ENCODE results near the gene IMMP2L. TPM values are rescaled to one million over a fixed set of nuclear protein-coding genes. Genes with fewer than 3 reads are reported as not detected.

IMMP2L gene
- total RNA-seq, 1 donor from 2014 or later = 19.0 TPM

DNA sequence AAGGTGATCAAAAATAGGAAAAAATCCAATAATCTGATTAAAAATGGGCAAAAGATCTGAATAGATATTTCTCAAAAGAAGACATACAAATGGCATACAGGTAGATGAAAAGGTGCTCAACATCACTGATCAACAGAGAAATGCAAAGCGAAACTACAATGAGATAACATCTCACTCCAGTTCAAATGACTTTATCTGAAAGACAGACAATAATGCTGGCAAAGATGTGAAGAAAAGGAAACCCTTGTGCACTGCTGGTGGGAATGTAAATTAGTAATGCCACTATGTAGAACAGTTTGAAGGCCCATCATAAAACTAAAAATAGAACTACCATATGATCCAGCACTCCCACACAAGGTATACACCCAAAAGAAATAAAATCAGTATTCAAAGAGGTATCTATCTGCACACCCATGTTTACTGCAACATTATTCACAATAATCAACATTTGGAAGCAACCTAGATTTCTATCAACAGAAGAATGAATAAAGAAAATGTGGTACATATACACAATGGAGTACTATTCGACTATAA is 386.3 kb downstream of the IMMP2L start:
- FAIRE-seq (no peak), DNase-seq (ENCODE audit: low read depth) (no peak)
- no peaks in the 10 kb centered on the region for H3K27me3 ChIP-seq (ENCODE audit: control insufficient read depth, insufficient read depth, low read length)
- H3K4me3 ChIP-seq (ENCODE audit: low read depth, low read length) = no peak overlapping the region
- H3K36me3 ChIP-seq (ENCODE audit: control insufficient read depth, insufficient read depth, low read length) = no peaks in the 10 kb centered on the region
- TF ChIP-seq CTCF (IDR thresholded peaks at IDR 0.05; ENCODE audit: insufficient read depth, low read length, severe bottlenecking) = no peak

DNA sequence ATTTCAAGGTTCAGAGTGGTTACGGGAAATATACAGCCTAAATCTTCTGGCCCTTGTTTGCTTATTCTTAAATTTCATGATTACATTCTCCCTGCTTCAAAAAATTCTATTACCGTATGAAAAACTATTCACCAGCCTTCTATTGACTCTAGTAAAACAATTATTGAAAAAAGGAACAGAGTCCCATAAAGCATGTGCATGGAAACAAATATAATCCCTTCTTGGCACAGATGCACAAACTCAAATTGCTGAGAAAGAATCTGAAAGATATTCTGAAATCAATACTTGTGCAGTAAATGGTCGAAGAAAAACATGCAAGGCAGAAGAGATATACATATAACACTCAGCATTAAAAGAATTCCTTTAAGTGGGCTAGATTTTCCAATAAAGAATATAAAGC is 387.8 kb downstream of the IMMP2L start:
- DNase-seq (ENCODE audit: low read depth) (no peak), FAIRE-seq (no peak)
- Histone ChIP-seq H3K4me3 (ENCODE audit: low read depth, low read length) (no peak overlapping the region), H3K36me3 (ENCODE audit: control insufficient read depth, insufficient read depth, low read length) (no peaks in the 10 kb centered on the region), H3K27me3 (ENCODE audit: control insufficient read depth, insufficient read depth, low read length) (no peaks in the 10 kb centered on the region)
- no peak for TF ChIP-seq CTCF (IDR thresholded peaks at IDR 0.05; ENCODE audit: insufficient read depth, low read length, severe bottlenecking)

GRCh38 chr7:111173990-111174389 is 388.3 kb downstream of the IMMP2L start:
- DNase-seq (ENCODE audit: low read depth) (no peak), FAIRE-seq (no peak)
- H3K36me3 ChIP-seq (ENCODE audit: control insufficient read depth, insufficient read depth, low read length) = no peaks in the 10 kb centered on the region
- no peak for TF ChIP-seq CTCF (IDR thresholded peaks at IDR 0.05; ENCODE audit: insufficient read depth, low read length, severe bottlenecking)
- H3K27me3 ChIP-seq (ENCODE audit: control insufficient read depth, insufficient read depth, low read length) = no peaks in the 10 kb centered on the region
- H3K4me3 ChIP-seq (ENCODE audit: low read depth, low read length) = no peak overlapping the region

DNA sequence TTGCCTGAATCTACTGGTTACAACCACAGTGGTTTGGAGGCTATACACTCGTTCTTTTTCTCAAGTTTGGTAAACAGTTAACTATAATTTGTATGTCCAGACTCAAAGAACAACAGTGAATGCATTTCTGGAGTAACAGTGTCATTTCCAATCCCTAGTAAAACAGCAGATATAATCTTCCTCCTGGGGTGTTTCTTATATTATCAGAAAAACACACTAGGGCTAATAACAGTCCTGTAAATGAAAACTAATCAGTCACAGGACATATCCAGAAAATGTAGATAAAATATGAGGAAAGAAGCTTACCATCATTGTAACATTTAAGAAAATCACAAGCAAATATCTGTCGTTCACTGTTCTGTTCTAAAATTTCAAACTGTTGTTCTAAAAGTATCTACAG is 388.8 kb downstream of the IMMP2L start:
- Histone ChIP-seq H3K27me3 (ENCODE audit: control insufficient read depth, insufficient read depth, low read length) (no peaks in the 10 kb centered on the region), H3K4me3 (ENCODE audit: low read depth, low read length) (no peak overlapping the region), H3K36me3 (ENCODE audit: control insufficient read depth, insufficient read depth, low read length) (no peaks in the 10 kb centered on the region)
- no peak for DNase-seq (ENCODE audit: low read depth)
- no peak for TF ChIP-seq CTCF (IDR thresholded peaks at IDR 0.05; ENCODE audit: insufficient read depth, low read length, severe bottlenecking)
- FAIRE-seq = no peak

DNA sequence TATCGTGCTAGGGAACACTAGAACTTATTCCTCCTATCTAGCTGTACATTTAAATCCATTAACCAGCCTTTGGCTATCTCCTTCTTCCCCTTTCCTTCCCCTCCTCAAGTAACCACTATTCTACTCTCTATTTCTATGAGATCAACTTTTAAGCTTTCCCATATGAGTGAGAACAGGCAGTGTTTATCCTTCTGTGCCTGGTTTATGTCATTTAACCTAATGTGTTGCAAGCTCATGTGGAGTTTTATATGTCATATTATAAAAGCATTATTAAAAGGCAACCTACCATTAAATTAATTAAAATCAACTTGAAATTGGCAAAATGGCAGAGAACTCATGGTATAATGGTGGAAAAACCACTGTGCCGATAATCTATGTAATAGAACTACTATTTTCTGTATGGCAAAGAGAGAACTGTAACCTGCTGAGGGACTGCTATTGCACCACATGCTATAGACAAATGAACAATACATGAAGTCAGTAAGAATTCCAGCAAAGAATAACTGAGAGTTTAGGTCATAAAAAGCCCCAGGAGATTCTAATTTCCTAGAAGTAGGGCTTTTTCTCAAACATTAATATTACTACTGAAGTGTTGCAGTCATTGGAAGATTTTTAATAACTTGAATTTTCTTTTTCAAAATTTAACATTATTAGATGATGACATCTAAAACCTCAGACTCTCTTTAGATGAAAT is 389.6 kb downstream of the IMMP2L start:
- H3K27me3 ChIP-seq (ENCODE audit: control insufficient read depth, insufficient read depth, low read length) = no peaks in the 10 kb centered on the region

More for the DNA sequence above, 389.6 kb downstream of the IMMP2L start:
- TF ChIP-seq CTCF (IDR thresholded peaks at IDR 0.05; ENCODE audit: insufficient read depth, low read length, severe bottlenecking) = no peak
- H3K36me3 ChIP-seq (ENCODE audit: control insufficient read depth, insufficient read depth, low read length) = no peaks in the 10 kb centered on the region
- no peak overlapping the region for H3K4me3 ChIP-seq (ENCODE audit: low read depth, low read length)
- DNase-seq (ENCODE audit: low read depth) = peak; percentile 3
- FAIRE-seq = no peak
